Osteoblast (primary cell): ENCODE data around the gene HK3. TPM values are rescaled to one million over a fixed set of nuclear protein-coding genes. Genes with fewer than 3 reads are reported as not detected.

ENCODE experiments used
- DNase-seq: peaks from one replicate; pipeline ENCODE4 v3.0.0; 2011; ENCODE audit warnings: low spot score, mixed read lengths; ENCODE audit not compliant: insufficient read length; ENCODE audit errors: missing footprints
- H2AFZ ChIP-seq: 2 replicates; pipeline ENCODE4 v1.6.0; 2011; ENCODE audit warnings: mild to moderate bottlenecking, low read length
- H3K27ac ChIP-seq: 2 replicates; pipeline ENCODE4 v1.5.1; 2011; ENCODE audit warnings: mild to moderate bottlenecking, low read depth, low read length, moderate library complexity
- H3K27me3 ChIP-seq: 2 replicates; pipeline ENCODE4 v1.6.0; 2012; ENCODE audit warnings: mild to moderate bottlenecking, control low read depth, inconsistent platforms, low read length, moderate library complexity; ENCODE audit not compliant: insufficient read depth
- H3K36me3 ChIP-seq: 2 replicates; pipeline ENCODE4 v1.5.1; 2011; ENCODE audit warnings: mild to moderate bottlenecking, low read length, control low read depth, moderate library complexity; ENCODE audit not compliant: insufficient read depth
- H3K4me1 ChIP-seq: 2 replicates; pipeline ENCODE4 v1.5.1; 2011; ENCODE audit warnings: mild to moderate bottlenecking, low read length, control low read depth, moderate library complexity; ENCODE audit not compliant: insufficient read depth
- H3K4me2 ChIP-seq: 2 replicates; pipeline ENCODE4 v1.6.0; 2011; ENCODE audit warnings: mild to moderate bottlenecking, low read length; ENCODE audit not compliant: insufficient read depth
- H3K4me3 ChIP-seq: fragments of 200-600 bp; sonication (generic); 3 replicates; pipeline ENCODE4 v1.5.1; 2012; ENCODE audit warnings: mild to moderate bottlenecking, low read length, inconsistent platforms; ENCODE audit not compliant: insufficient read depth
- H3K79me2 ChIP-seq: 2 replicates; pipeline ENCODE4 v1.6.0; 2012; ENCODE audit warnings: mild to moderate bottlenecking, low read length, control low read depth, inconsistent platforms; ENCODE audit not compliant: insufficient read depth
- H3K9me3 ChIP-seq: 2 replicates; pipeline ENCODE4 v1.5.1; 2011; ENCODE audit warnings: low read depth, low read length, control low read depth
- H4K20me1 ChIP-seq: 2 replicates; pipeline ENCODE4 v1.6.0; 2012; ENCODE audit warnings: mild to moderate bottlenecking, low read length, control low read depth; ENCODE audit not compliant: insufficient read depth
- CTCF ChIP-seq: IDR thresholded peaks from 2 replicates; pipeline ENCODE4 v1.5.1; 2011; ENCODE audit warnings: mild to moderate bottlenecking, low read depth, low read length, moderate library complexity; ENCODE audit errors: extremely low read depth
- total RNA-seq: library from RNA; depleted of rRNA; stranded (reverse); fragments of >200 nt; gene quantifications from 2 replicates; pipeline ENCODE4 v1.2.3, GENCODE V29; 2012

HK3 gene
- total RNA-seq, 1 donor = 1.8 TPM

DNA sequence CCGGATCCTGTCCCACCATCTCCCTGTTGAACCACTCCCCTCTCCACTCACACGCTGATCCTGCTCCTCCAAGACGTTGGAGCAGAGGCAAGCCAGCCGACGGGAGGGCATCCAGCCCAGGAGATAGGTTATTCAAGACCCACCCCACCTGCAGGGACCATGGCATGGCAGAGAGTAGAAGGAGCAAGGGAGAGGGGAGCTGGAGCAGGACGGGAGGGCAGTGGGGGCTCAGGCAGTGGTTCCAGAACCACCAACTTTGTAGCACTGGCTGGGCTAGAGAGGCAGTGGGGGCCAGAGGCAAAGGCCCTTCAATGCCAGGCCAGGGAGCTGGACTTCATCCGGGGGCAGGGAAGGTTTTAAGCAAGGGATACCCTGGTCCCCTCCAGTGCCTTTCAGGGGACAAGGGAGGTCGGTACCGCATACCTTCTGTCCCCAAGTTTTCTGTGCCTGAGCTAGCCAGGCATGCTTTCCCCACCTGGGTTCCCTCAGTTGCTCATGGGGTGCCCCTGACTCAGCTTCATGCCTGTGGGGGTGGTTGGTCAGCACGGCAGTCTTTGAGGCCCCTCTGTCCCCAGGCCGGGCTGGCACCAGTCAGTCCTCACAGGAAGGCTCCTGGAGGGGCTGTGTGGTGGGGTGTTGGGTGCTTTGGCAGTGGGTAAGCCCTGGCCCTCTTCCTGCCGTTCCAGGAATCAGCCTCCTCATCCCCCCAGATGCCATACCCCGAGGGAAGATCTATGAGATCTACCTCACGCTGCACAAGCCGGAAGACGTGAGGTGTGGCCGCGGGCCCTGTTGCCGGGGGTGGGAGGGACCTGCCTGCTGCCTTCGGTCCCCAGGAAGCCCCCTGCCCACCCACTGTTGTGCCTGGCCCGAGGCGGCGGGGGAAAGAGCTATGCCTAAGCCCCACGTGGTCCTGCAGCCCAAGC lies 22.4 kb downstream of the HK3 start:
- no peaks in the 10 kb centered on the region for H3K79me2 ChIP-seq
- no peaks in the 10 kb centered on the region for H3K9me3 ChIP-seq
- no peaks in the 10 kb centered on the region for H3K36me3 ChIP-seq
- no peaks in the 10 kb centered on the region for H4K20me1 ChIP-seq
- H3K27me3 ChIP-seq = peaks cover 31% of the 10 kb centered on the region
- H3K27ac ChIP-seq = no peak overlapping the region
- TF ChIP-seq CTCF = no peak
- no peaks in the 10 kb centered on the region for H3K4me1 ChIP-seq
- no peak overlapping the region for H3K4me2 ChIP-seq
- no peak overlapping the region for H2AFZ ChIP-seq
- no peak overlapping the region for H3K4me3 ChIP-seq
- DNase-seq = peak; percentile 89

DNA sequence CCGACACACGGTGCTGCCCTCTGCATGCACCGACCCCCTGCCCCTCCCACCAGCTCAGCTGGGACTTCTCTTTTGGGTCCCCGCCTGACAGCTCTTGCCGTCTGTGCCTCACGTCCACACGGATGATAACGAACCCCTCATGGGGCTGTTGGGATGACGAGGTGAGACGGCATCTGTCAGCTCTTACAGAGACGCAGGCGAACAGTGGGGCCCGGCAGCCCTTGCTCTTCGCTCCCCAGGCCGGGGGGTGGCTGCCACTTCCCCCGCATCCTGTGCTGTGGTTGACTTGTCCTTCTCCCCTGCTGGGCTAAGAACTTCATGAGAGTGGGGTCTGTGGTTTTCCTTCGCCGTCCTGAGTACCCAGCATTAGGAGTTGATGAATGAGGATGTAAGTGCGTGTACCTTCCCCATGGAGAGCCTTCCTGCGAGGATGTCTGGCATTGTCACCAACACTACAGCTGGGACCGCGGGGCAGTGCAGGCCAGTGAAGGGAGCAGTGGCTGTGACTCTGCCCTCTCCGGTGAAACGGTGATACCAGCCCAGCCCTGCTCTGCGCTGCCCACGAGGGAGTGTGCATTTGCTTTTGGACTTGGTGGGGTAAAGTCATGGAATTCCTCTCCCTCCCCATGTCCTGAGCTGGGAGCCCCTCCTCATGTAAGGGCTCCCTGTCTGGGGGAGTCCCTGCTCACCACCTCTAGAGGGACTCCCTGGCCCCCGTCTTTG lies 23.2 kb downstream of the HK3 start:
- no peak for TF ChIP-seq CTCF
- Histone ChIP-seq H4K20me1 (no peaks in the 10 kb centered on the region), H3K79me2 (no peaks in the 10 kb centered on the region), H3K27me3 (peaks cover 31% of the 10 kb centered on the region), H3K4me3 (no peak overlapping the region), H3K27ac (no peak overlapping the region), H3K36me3 (no peaks in the 10 kb centered on the region), H3K9me3 (no peaks in the 10 kb centered on the region), H3K4me1 (no peaks in the 10 kb centered on the region), H3K4me2 (no peak overlapping the region), H2AFZ (no peak overlapping the region)
- no peak for DNase-seq

DNA sequence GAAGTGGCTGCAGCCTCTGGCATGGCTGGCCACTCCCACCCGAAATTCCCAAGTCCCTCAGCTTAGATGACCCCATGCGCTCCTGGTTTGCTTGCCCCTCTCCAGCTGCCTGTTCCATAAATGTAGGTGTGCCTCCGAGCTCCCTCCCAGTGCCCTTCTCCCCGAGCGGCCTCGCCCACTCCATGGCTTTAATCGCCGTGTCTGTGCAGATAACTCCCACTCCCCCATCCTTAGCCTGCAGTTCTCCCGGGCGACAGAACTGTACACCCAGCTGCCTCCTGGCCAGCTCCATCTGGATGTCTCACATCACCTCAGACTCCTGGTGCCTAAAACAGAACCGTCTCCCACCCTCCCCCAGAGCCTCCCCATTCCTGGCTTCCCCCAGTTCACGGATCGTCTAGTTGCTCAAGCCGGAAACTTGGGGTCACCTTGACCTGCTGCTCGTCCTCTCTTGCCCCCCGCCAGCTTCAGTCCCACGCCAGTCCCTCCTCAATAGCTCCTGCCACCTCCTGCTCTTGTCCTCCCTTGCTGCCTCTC lies 24.1 kb downstream of the HK3 start:
- H4K20me1 ChIP-seq = no peaks in the 10 kb centered on the region
- H2AFZ ChIP-seq = no peak overlapping the region
- no peaks in the 10 kb centered on the region for H3K9me3 ChIP-seq
- H3K36me3 ChIP-seq = no peaks in the 10 kb centered on the region
- no peaks in the 10 kb centered on the region for H3K79me2 ChIP-seq
- no peak for TF ChIP-seq CTCF
- no peak overlapping the region for H3K27ac ChIP-seq
- no peak overlapping the region for H3K4me2 ChIP-seq
- peaks cover 31% of the 10 kb centered on the region for H3K27me3 ChIP-seq
- H3K4me1 ChIP-seq = no peaks in the 10 kb centered on the region
- H3K4me3 ChIP-seq = no peak overlapping the region
- no peak for DNase-seq
